Ecto neural progenitor cell (in vitro differentiated cells): ENCODE results near the gene PRR5L.

Experiments
- DNase-seq: peaks from one replicate; pipeline ENCODE4 v3.0.0-alpha.2; 2018; ENCODE audit warnings: low spot score

The PRR5L gene

DNA sequence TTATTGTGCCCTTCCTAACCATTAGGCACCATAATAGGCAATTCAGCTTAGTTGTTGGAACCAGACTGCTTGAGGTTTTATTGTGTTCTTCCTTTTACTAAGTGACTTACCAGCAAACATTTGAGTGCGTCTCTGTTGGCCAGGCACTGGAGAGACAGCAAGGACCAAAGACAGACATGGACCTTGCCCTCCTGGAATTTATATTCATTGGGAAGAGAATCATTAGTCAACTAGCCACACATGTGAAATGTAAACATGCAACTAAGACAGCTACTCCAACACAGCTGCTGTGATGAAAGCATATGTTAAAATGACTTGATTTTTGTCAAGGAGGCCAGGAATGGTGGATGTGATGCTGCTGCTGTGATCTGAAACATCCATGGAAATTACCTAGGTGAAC lies 107.6 kb downstream of the PRR5L start:
- DNase-seq = no peak

GRCh38 chr11:36404831-36405230 lies 108.7 kb downstream of the PRR5L start:
- DNase-seq = no peak

DNA sequence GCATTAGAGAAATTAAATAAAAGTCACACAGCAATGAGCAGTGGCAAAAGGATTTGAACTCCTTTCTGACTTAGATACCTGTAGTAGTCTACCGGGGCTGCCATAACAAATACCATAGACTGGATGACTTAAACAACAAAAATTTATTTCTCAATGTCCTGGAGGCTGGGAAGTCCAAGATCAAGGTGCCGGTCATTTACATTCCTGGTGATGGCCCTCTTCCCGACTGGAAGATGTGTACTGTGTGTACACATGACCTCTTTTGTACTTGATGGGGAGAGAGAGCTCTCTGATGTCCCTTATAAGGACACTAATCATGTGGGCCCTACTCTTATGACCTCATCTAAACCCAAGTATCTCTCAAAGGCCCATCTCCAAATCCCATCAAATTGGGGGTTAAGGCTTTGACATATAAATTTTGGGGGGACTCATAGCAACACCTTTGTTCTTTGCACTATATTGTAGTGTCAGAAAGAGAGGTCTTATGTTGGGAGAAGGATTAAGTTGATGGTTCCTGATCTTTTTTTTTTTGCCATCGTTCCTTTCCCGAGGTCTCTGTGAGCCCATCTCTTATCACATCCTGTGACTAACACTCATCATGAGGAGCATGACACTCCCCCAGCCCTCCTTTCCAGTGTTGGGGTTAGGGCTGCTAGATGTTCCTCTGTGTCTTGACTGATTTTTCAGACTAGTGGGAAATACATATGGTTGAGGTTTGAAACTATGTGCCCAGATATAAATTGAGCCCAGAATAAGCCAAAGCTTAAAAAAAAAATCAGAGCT lies 109.7 kb downstream of the PRR5L start:
- DNase-seq = no peak

DNA sequence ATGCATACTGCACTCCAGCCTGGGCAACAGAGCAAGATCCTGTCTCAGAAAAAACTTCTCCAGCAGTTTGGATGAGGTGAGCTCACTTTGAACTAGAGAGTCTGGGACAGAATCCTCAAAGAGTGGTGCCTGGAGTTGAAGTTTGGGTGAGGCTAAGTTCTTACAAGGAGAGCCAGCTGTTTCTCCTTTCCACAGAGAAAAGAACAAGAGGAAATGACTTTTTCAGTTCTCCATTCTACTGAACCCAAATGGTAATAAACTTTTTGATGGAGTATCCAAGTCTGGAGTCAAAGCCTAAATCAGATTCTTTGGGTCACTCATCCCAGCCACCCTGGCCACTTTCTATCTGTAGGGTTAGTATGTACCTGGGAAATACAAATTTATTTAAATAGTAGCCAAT lies 111.3 kb downstream of the PRR5L start:
- no peak for DNase-seq

DNA sequence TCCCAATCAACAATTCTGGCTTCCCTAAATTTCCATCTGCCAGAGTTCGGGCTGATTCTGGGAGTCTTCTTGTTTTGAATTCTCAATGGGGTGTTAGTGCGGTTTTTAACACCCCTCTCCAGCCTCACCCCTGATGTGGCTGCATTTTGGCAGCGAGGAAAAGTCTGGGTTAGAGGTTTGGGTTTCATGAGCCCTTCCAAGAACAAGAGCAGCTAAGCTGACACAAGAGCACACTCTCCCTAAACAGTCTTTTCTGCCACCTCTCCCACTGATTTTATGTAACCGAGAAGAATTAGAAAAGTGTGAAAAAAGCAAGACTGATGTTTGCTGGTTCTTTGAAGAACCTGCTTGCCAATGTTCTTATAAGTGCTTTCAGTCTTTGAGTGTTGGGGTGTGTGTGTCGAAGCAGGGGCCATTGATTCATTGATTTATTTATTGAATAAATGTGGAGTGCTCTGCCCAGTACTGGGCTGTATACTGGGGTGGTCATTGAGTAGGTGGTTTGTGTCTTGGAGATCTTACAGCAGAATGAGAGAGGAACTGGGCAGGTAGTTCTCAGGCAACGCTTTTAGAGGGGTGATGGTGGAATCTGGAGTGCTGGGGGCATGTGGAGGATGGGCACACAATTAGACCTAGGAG lies 112.5 kb downstream of the PRR5L start:
- no peak for DNase-seq

GRCh38 chr11:36409152-36409816 lies 113.2 kb downstream of the PRR5L start:
- DNase-seq = no peak

- no peak for DNase-seq
Measured at GRCh38 chr11:36411202-36411640, 115.1 kb downstream of the PRR5L start.

GRCh38 chr11:36412781-36413383 lies 116.8 kb downstream of the PRR5L start:
- DNase-seq = no peak

DNA sequence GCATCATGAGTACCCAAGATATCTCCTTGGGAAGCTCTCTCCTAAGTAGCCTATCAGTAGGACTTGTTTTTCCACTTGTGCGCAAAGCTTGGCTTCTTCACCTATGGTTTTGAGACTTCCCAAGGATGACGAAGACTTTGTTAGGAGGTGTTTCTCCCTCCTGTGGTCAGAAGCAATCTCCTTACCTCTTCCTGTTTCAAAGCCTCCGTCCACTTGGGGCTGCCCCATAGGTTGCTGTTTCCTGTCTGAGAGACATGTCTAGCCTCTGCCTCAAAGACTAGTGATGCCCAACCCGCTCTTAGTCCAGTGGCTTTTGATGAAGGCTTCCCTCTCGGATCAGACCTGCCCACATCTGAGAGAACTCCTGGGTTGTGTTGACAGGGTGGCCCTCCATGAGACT lies 121.1 kb downstream of the PRR5L start:
- DNase-seq = no peak

DNA sequence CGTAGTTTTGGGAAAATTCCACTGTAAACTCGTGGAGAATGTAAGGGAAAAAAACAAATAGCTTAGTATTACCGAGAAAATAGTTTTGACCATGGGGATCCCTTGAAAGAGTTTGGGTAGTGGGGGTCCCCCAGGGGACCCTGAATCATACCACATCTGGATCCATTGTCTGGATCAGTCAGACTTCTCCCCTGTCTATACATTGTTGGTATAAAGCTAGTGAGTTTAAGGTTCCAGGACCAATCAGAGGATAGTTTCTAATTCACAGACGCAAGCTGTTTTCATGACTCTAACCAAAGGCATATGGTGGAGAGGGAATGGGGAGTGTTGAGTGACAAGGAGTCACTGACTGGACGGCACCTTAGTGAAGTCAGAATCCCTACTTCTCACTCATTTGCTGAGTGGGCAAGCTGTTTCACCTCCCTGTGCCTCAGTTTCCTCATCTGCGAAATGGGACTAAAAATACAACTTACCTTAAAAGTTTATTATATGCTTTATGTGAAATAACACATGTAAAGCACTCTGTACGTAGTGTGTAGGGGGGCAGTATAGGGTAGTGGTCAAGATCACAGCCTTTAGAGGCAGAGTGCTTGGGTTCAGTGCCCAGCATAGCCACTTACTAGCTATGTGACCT lies 123.8 kb downstream of the PRR5L start:
- DNase-seq = no peak

GRCh38 chr11:36421546-36422155 lies 125.6 kb downstream of the PRR5L start:
- DNase-seq = no peak

DNA sequence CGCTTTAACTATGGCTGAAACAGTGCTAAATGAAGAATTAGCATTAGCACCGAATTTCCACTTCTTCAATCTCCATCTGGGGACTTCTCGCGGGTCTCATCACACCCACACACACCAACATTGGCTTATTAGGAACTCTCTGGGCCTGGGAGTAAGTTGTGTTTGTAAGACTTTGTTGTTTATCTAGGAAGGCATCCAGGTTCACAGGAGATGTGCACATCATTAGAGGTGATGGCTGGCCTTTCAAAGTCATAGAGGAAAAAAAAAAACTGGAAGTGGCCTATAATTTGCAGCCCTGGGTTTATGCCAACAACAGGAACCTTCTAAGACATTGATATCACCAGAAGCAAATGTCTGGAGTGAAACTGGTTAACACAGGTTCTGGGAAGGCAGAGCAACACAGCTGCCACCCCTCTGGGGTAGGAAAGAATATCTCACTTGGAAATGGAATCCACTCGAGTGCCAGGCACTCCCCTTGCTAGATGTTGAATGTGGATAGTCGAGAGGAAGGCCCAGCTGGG lies 129.5 kb downstream of the PRR5L start:
- DNase-seq = no peak

DNA sequence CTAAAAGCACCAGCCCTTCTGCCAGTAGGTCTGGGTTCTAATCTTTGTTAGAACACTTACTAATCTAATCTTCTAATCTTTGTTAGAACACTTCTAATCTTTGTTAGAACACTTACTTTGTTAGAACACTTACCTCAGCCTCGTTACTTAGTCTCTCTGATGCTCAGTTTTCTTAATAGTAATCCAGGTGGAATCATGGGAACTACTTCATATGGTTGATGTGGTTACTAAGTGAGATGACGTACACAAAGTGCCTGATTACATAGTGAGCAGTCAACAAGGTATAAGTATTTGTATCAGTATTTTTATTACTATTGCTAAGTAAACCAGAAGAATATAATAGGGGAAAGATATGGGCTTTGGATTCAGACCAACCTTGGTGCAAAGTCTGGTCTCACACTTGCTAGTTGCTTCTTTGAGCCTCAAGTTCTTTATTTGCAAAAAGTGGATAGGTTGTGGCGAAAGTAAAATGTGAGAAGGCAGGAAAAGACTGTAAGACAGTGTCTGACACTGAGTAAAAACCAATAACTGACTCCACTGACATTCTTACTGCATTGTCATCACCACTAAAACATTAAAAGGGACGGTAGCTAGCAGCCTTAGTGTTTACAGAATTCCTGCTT lies 130.2 kb downstream of the PRR5L start:
- no peak for DNase-seq

GRCh38 chr11:36427079-36427478 lies 131.0 kb downstream of the PRR5L start:
- no peak for DNase-seq

- DNase-seq = no peak
Measured at GRCh38 chr11:36427876-36428275, 131.8 kb downstream of the PRR5L start.

- DNase-seq = no peak
Measured at GRCh38 chr11:36431429-36432092, 135.5 kb downstream of the PRR5L start.

- DNase-seq = no peak
Measured at GRCh38 chr11:36432093-36432469, 136.0 kb downstream of the PRR5L start.

DNA sequence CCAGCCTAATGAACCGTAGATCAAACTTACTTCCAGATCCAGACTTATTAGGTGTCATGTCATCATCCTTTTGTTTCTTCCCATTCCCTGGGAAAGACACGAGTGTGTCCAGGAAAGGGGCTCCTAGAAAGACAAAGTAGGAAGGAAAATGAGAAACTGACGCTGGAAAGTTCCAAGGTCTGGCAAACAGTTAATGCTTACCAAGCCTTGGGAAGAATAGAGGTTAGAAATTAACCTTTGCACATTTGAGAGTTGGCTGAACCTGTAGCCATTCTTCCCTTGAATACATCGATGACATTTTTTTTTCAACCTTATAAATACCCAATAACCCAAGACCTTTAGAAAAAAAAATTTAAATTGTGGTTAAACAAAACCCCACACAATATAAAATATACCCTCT lies 136.7 kb downstream of the PRR5L start:
- no peak for DNase-seq

DNA sequence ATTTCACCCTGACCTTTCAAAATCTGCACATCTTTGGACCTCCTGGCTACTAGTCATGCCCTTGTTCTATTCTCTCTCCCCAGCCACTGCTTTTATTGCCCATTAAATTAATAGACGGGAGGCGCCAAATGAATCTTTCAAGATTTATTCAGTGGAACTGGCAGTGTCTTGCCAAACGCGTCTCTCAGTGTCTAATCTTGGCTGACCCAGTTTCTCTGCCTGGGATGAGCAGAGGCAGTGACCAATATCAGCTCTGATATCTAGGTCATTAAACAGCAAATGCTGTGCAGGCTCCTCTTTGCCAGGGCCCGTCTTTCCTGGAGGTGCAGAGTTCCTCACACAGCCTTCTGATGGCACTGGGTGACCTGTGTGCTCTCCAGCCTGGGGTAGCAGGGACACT lies 140.0 kb downstream of the PRR5L start:
- DNase-seq = no peak

DNA sequence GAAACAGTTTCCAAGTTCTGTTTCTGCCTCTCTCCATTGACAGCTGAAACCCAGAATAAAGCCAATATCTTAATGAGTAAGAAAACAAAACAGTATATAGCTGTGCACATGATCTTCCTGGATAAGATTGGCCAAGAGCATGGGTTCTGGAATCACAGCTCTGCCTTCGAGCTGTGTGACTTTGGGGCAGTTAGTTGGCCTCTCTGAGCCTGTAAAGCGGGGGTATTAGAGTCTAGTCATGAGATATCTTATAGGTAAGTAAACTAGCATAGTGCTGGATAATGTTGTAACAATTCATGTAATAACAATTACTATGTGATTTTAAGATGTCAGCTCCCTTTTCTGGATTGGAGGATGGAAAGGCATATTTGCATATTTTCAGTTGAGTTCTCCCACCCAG lies 140.5 kb downstream of the PRR5L start:
- no peak for DNase-seq

GRCh38 chr11:36437413-36437812 lies 141.3 kb downstream of the PRR5L start:
- no peak for DNase-seq
